Measurements from ENCODE around the gene TESPA1. TPM values are rescaled to one million over a fixed set of nuclear protein-coding genes. Genes with fewer than 3 reads are reported as not detected.

The TESPA1 gene
- total and polyA plus RNA-seq, 2 of the 4 experiments (the other 2 are of a cell fraction): not detected

GRCh38 chr12:54924972-54925707, 59.4 kb downstream of the TESPA1 start:
- in situ Hi-C loops (cut with MboI; ENCODE audit: low sequenced_read_pairs): no loop called here
- Histone ChIP-seq H3K14ac (replicated peaks; ENCODE audit: low read depth, low read length) (no peak overlapping the region), H3K4ac (ENCODE audit: low read depth, low read length) (no peak overlapping the region), H3K36me3 (ENCODE audit: control insufficient read depth, insufficient read depth, low read length) (no peaks in the 10 kb centered on the region), H3K79me1 (ENCODE audit: low read depth in 1 of 2, low read length in 2 of 2) (no peaks in the 10 kb centered on the region), H4K5ac (ENCODE audit: low read depth, low read length) (no peak overlapping the region), H2BK5ac (ENCODE audit: low read depth, low read length, poor library complexity, severe bottlenecking) (no peak overlapping the region), H2BK120ac (ENCODE audit: low read depth, low read length) (no peak overlapping the region), H3K9me3 (ENCODE audit: control insufficient read depth, insufficient read depth, low read length) (no peaks in the 10 kb centered on the region), H4K91ac (ENCODE audit: insufficient read depth, low read depth, low read length) (no peak overlapping the region), H3K27ac (ENCODE audit: insufficient read depth, low read length) (no peak overlapping the region), H3K56ac (ENCODE audit: extremely low read depth, insufficient read depth, low read length) (no peak overlapping the region), H3K23ac (ENCODE audit: low read depth, low read length) (no peak overlapping the region), H3K9me1 (ENCODE audit: insufficient read depth, low read length) (no peaks in the 10 kb centered on the region), H2AK9ac (replicated peaks; ENCODE audit: low read depth, low read length, poor library complexity) (no peak overlapping the region), H3K27me3 (ENCODE audit: control insufficient read depth, insufficient read depth, low read length) (no peaks in the 10 kb centered on the region), H2BK15ac (ENCODE audit: low read depth, low read length) (no peak overlapping the region), H3K4me3 (ENCODE audit: insufficient read depth, low read depth, low read length) (no peak overlapping the region), H2AK5ac (ENCODE audit: low read depth, low read length) (no peak overlapping the region), H4K8ac (ENCODE audit: low read depth in 2 of 2, low read length in 2 of 2) (no peak overlapping the region), H2BK20ac (ENCODE audit: low read depth, low read length) (no peak overlapping the region), H3K9ac (ENCODE audit: low read depth, low read length) (no peak overlapping the region), H4K20me1 (ENCODE audit: insufficient read depth, low read length) (no peaks in the 10 kb centered on the region), H3K4me1 (ENCODE audit: control insufficient read depth, insufficient read depth, low read length) (no peaks in the 10 kb centered on the region), H3K18ac (ENCODE audit: low read depth, low read length) (no peak overlapping the region), H2AFZ (replicated peaks; ENCODE audit: low read length, poor library complexity) (no peak overlapping the region), H3K4me2 (ENCODE audit: low read depth, low read length) (no peak overlapping the region)
- BruUV-seq (replicated peaks): no TSS peak
- ChIA-PET CTCF (no interaction called here), POLR2A (ENCODE audit: unreplicated experiment) (no interaction called here)
- ATAC-seq (ENCODE audit: low read depth) (no peak), DNase-seq (no peak)
- TF ChIP-seq MXI1 (IDR thresholded peaks at IDR 0.05; ENCODE audit: borderline replicate concordance, low read depth, low read length) (no peak), CTCF (conservative IDR thresholded peaks at IDR 0.05; ENCODE audit: low read depth, low read length) (no peak), POLR2A (IDR thresholded peaks at IDR 0.05; ENCODE audit: low read depth, low read length) (no peak), ELK1 (IDR thresholded peaks at IDR 0.05; ENCODE audit: borderline replicate concordance, low read depth, low read length) (no peak), NFE2L2 (IDR thresholded peaks at IDR 0.05; ENCODE audit: low read depth, low read length) (no peak), MAZ (IDR thresholded peaks at IDR 0.05; ENCODE audit: borderline replicate concordance, low read depth, low read length) (no peak), RFX5 (IDR thresholded peaks at IDR 0.05; ENCODE audit: low read depth, low read length) (no peak), USF2 (IDR thresholded peaks at IDR 0.05; ENCODE audit: low read depth, low read length) (no peak), SMC3 (IDR thresholded peaks at IDR 0.05; ENCODE audit: low read depth, low read length) (no peak), FOS (IDR thresholded peaks at IDR 0.05; ENCODE audit: low read depth, low read length) (no peak), MAFK (IDR thresholded peaks at IDR 0.05; ENCODE audit: low read depth, low read length) (no peak), RAD21 (IDR thresholded peaks at IDR 0.05; ENCODE audit: low read length) (no peak), BHLHE40 (IDR thresholded peaks at IDR 0.05; ENCODE audit: low read depth, low read length) (no peak), CHD1 (IDR thresholded peaks at IDR 0.05; ENCODE audit: low read depth, low read length) (no peak), RCOR1 (IDR thresholded peaks at IDR 0.05; ENCODE audit: insufficient replicate concordance, low read length) (no peak), CEBPB (IDR thresholded peaks at IDR 0.05; ENCODE audit: low read depth, low read length) (no peak)
- dilution Hi-C loops (cut with HindIII; ENCODE audit: low sequenced_read_pairs, unreplicated experiment): no loop called here
- intact Hi-C loops (cut with micrococcal nuclease): no loop called here
- WGBS, 2 experiments (ENCODE audit: extremely low coverage in 2 of 2, insufficient read length in 1 of 2): 56% methylated on average over 4 of the region's 8 CpGs; no CpG with 5 or more reads in 1 of the 2 experiments

Measured in IMR-90 (cell line).